Heart left ventricle (tissue), 16 donors: ENCODE data around the gene BBX. TPM values are rescaled to one million over a fixed set of nuclear protein-coding genes. Genes with fewer than 3 reads are reported as not detected.

Experiments
- ATAC-seq, 4 donors: fragments of 200-7000 bp; cut with Tn5 transposase; one replicate each; pipeline ENCODE4 v1.9.1; 2020 to 2022; ENCODE audit warnings: moderate library complexity in 4 of 4, mild to moderate bottlenecking in 3 of 4, moderate number of reproducible peaks in 1 of 4
- DNase-seq, 5 donors: peaks; one replicate each; pipeline ENCODE4 v3.0.0-alpha.2; 2020
- H3K27ac ChIP-seq, 12 donors: fragments of 200-600 bp; sonication (generic) in 4 of 12; one replicate each; pipeline versions ENCODE4 v1.5.0 to v1.8.0; 2016 to 2022; ENCODE audit warnings: mild to moderate bottlenecking in 2 of 12
- H3K27me3 ChIP-seq, 9 donors: fragments of 200-600 bp; sonication (generic) in 2 of 9; one replicate each; pipeline versions ENCODE4 v1.5.1 to v1.8.0; 2016 to 2022; ENCODE audit warnings: mild to moderate bottlenecking in 3 of 9
- H3K36me3 ChIP-seq, 9 donors: fragments of 200-600 bp; sonication (generic) in 2 of 9; one replicate each; pipeline versions ENCODE4 v1.5.0 to v1.8.0; 2018 to 2022; ENCODE audit warnings: mild to moderate bottlenecking in 2 of 9
- H3K4me1 ChIP-seq, 12 donors: fragments of 200-600 bp; sonication (generic) in 4 of 12; one replicate each; pipeline versions ENCODE4 v1.5.0 to v1.8.0; 2016 to 2022; ENCODE audit warnings: mild to moderate bottlenecking in 3 of 12
- H3K4me3 ChIP-seq, 12 donors: fragments of 200-600 bp; sonication (generic) in 4 of 12; one replicate each; pipeline versions ENCODE4 v1.5.0 to v1.8.0; 2017 to 2022; ENCODE audit warnings: mild to moderate bottlenecking in 9 of 12, moderate library complexity in 4 of 12
- H3K9me3 ChIP-seq, 12 donors: fragments of 200-600 bp; sonication (generic) in 4 of 12; one replicate each; pipeline versions ENCODE4 v1.5.0 to v1.8.0; 2016 to 2022; ENCODE audit warnings: mild to moderate bottlenecking in 1 of 12
- CTCF ChIP-seq, 12 donors: fragments of 200-600 bp; sonication (generic) in 4 of 12; IDR thresholded peaks; one replicate each; pipeline versions ENCODE4 v1.5.0 to v1.8.0; 2018 to 2022; ENCODE audit warnings: antibody characterized with exemption in 12 of 12, mild to moderate bottlenecking in 5 of 12
- POLR2A ChIP-seq, 2 donors: fragments of 450-650 bp; IDR thresholded peaks; one replicate each; pipeline ENCODE4 v1.6.1; 2017; ENCODE audit warnings: antibody characterized with exemption in 2 of 2, mild to moderate bottlenecking in 2 of 2, moderate library complexity in 2 of 2
- WGBS, 4 donors: extraction: QIAGEN DNeasy Blood & Tissue Kit in 2 of 4; methylation state at CpG; one replicate each; pipeline versions ENCODE4 v1.1.5 to v1.1.7; 2013 to 2018; 5-methylcytosine and 5-hydroxymethylcytosine counted together
- intact Hi-C, 10 donors: fragments of 100-400 bp; cut with DNase I; formaldehyde crosslinking; loops; one replicate each; pipeline versions ENCODE4 v1.11.1 to v1.14.2; 2022
- polyA plus RNA-seq, 2 donors: library from polyadenylated mRNA; stranded (reverse); fragments of 200-250 nt; gene quantifications; one replicate each; pipeline ENCODE4 v1.2.3, GENCODE V29; 2013
- total RNA-seq, 9 donors: library from RNA; depleted of rRNA in 2 of 9; stranded (reverse); fragments of >200 nt in 2 of 9; fragmentation: NEBNext Ultra II Directional in 3 of 9; extraction: Animal tissue kit (Norgen Biotek cat#: 25700) in 3 of 9; gene quantifications; one replicate each; pipeline versions ENCODE4 v1.1.0 to v1.2.4, GENCODE V29; 2016 to 2023
- donor health status: ischemic (EF 13 %, LVEDD 7.1; RV severe dilation, severe dysfunction).
- donor health status: healthy with polysubstance abuse.
- donor health status: DM: no; HTN: yes; CAD: no.
- donor health status: DM: no; HTN: no; CAD: no.
- donor health status: ischemic (EF 25% LVEDD 6.9; RV normal size, moderate dysfunction).
- donor health status: ischemic (EF 25% LVEDD 5.7; RV mildly dilated, moderate dysfunction).
- donor health status: healthy.
- donor health status: DM: yes; HTN: yes; CAD: no.
- donor health status: ischemic (EF 35%, LVEDD 5.7; RV mildly dilated, moderate dysfunction).
- donor health status: nonischemic (EF 11% LVEDD 7.7; RV severe dilation, severe dysfunction).
- donor health status: DM: yes; HTN: yes; CAD: no.
- donor health status: PGD.
- donor health status: ischemic (EF 29% LVEDD 5.4; RV normal size, mild dysfunction).
- donor health status: nonischemic (EF 23%, LVEDD 6.1; RV moderate dilation, normal function).

Gene BBX
- total and polyA plus RNA-seq, 11 donors: 9.1 to 60.5 (median 46.8) TPM

- no peak for DNase-seq
- H3K4me1 ChIP-seq: peaks cover 0 to 8% (median 0%) of the 10 kb centered on the region in 12 donors
- no peaks in the 10 kb centered on the region for H3K27me3 ChIP-seq
- WGBS, 4 donors: 67 to 76% (median 73%) methylated on average over 2 of the region's 2 CpGs
- H3K4me3 ChIP-seq: no peak overlapping the region
- no peak for TF ChIP-seq POLR2A (IDR thresholded peaks at IDR 0.05)
- TF ChIP-seq CTCF (IDR thresholded peaks at IDR 0.05): no peak
- no peaks in the 10 kb centered on the region for H3K9me3 ChIP-seq
- H3K36me3 ChIP-seq: no peaks in the 10 kb centered on the region
- no peak overlapping the region for H3K27ac ChIP-seq
- no peak for ATAC-seq
- intact Hi-C loops: no loop called here
Observed at GRCh38 chr3:107699682-107700081, 176.9 kb downstream of the BBX start.

GRCh38 chr3:107701299-107701698, 178.5 kb downstream of the BBX start:
- no peak for ATAC-seq
- Histone ChIP-seq H3K4me3 (no peak overlapping the region), H3K36me3 (no peaks in the 10 kb centered on the region), H3K4me1 (peaks cover 0 to 8% (median 0%) of the 10 kb centered on the region in 12 donors), H3K27ac (no peak overlapping the region), H3K9me3 (no peaks in the 10 kb centered on the region), H3K27me3 (no peaks in the 10 kb centered on the region)
- DNase-seq: no peak
- 97 to 100% (median 98%) methylated on average over 2 of the region's 2 CpGs for WGBS, 4 donors
- no peak for TF ChIP-seq CTCF (IDR thresholded peaks at IDR 0.05)
- TF ChIP-seq POLR2A (IDR thresholded peaks at IDR 0.05): no peak
- intact Hi-C loops: no loop called here

GRCh38 chr3:107704477-107704876, 181.7 kb downstream of the BBX start:
- Histone ChIP-seq H3K4me1 (peaks cover 0 to 4% (median 0%) of the 10 kb centered on the region in 12 donors), H3K9me3 (no peaks in the 10 kb centered on the region), H3K27ac (no peak overlapping the region), H3K27me3 (no peaks in the 10 kb centered on the region), H3K4me3 (no peak overlapping the region), H3K36me3 (no peaks in the 10 kb centered on the region)
- ATAC-seq (no peak), DNase-seq (no peak)
- TF ChIP-seq POLR2A (IDR thresholded peaks at IDR 0.05): no peak
- no peak for TF ChIP-seq CTCF (IDR thresholded peaks at IDR 0.05)
- intact Hi-C loops: no loop called here
- WGBS, 4 donors: 86 to 98% (median 91%) methylated on average over 1 of the region's 1 CpG

- Histone ChIP-seq H3K4me3 (no peak overlapping the region), H3K27me3 (no peaks in the 10 kb centered on the region), H3K36me3 (no peaks in the 10 kb centered on the region), H3K9me3 (no peaks in the 10 kb centered on the region), H3K27ac (no peak overlapping the region), H3K4me1 (no peaks in the 10 kb centered on the region)
- intact Hi-C loops: no loop called here
- TF ChIP-seq POLR2A (IDR thresholded peaks at IDR 0.05): no peak
- no peak for TF ChIP-seq CTCF (IDR thresholded peaks at IDR 0.05)
- WGBS, 4 donors: 72 to 78% (median 76%) methylated on average over 5 of the region's 5 CpGs
- no peak for DNase-seq
- no peak for ATAC-seq
Observed at GRCh38 chr3:107705046-107705445, 182.3 kb downstream of the BBX start.
